Measurements from ENCODE around the gene PPFIA2.

The PPFIA2 gene

DNA sequence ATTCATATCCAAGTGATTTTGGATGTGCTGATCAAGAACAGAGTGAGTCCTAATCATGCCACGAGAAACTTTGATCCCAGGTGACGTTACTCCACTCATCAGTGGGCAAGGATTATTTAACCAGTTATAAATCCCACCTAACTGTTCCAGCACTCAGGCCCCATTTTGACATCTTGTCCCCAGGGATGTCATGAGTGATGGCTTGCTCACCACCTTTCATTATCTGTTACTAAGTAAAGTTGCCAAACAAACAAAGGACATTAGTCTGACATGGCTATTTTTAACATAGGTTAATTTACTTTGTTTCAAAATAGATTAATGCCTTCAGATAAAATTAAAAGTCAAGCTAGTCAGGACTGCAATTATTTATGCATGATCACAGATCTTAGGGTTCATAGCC, 425.3 kb downstream of the PPFIA2 start:
- no peak for DNase-seq

DNA sequence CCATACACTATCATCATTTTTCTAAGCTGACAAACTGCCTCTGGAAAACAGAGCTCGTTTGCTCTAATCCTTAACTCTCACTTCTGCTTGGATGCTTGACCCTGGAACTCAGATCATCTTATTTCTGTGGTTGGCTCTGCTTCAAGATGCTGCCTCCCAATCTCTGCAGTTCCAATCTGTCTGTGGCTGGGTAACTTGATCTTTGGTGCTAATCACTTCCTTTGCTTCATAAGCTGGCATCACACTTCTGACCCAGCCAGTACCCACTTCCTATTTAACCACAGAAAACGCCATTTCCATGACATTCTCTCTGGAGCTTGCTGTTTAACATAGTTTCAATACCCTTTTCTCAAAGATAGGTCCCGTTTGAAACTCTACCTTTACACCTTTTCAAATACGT, 427.1 kb downstream of the PPFIA2 start:
- DNase-seq, result no peak

DNA sequence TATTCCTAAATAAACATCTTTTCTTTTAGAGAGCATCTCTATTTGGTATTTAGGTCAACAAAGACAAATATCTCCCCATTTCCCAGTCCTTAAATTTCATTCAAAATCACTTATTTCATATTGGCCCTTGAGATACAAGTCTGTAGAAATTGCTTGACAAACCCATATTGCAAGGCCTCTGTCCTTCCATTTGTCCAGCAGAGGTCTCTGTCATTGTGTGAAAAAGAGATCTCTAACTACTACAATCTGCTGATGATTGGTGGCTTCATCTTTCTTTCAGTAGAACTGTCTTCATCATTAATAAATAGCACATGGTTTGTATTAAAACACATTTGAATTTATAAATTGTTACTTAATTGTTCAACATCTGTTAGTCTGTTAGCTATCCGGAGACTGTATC, 428.7 kb downstream of the PPFIA2 start:
- DNase-seq, result no peak

DNA sequence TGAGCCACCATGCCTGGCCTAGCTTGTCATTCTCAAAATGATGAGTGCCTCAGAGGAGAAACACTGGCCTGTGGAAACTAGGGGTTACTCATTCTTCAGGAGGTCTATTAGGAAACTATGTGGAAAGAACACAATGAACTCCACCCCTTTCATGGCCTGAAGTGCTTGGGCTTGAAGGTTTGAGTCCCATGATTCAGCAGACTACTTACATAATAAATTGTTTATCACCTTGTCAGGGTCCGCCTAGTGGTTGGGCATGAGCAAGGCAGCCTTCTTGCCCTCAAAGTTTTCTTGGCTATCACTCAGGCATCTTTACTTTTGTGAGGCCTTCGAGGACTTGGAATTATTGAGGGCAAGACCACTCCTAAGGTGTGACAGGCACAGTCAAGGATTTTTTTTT, 430.1 kb downstream of the PPFIA2 start:
- no peak for DNase-seq

DNA sequence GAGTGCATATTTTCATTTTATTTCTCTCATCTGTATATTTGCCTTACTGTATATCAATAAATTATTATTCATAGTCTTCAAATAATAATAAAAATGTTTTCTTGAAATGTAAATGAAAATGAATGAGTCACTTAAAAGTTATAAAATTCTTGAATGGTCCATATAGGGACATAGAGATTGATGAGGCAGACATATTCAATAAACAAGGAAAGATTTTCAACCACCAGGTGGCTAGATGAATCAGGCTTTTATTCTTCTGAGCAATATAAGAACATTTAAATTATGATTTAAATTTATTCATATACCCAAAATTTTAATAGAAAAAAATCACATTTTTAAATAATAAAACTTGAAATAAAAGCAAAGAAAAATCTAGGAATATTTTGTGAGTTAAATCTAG, 431.7 kb downstream of the PPFIA2 start:
- DNase-seq, result no peak

DNA sequence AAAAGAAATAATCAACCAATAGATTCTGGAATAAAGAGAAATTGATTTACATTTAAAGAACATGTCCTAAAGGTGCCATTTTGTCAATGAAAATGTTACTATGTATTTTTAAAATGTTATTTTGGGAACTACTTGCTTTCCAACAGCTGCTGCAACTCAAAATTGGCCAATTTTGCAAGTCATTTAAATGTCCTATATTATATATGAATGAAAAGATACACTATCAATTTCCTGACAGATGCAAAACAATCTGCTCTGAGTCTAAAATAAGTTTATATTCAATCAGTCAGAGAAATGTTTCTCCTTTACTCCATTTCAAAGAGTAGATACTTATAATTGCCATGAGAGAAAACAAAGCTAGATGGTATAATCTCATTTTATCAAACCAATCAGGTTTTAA, 434.1 kb downstream of the PPFIA2 start:
- DNase-seq, result no peak

DNA sequence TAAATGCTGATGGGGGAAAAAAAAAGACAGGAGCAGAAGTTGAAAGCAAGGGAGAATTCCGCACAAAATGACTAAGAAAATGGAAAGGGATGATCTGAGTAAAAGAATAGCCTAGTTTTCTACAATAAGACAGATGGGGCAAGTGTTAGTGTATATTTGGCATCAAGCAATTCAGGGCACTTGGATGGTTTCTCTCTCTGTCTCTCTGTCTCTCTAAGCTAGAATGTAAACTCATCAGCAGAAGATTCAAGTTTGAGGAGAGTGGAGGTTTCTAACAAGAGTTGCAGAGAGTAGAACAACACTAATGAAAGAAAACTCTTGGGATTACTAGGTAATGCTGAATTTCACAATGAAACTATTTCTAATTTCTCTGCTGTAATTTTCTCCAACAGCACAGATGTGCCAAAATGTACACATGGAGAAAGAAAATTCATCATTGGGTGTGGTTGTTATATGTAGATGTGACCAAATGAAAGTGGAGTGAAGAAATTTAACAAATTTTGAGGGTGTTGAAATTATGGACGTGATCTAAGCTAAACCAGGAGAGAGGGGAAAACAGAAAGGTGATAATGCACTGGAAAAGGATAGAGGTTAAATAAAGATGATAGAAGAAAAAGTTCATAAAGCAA, 444.1 kb downstream of the PPFIA2 start:
- DNase-seq, result no peak

DNA sequence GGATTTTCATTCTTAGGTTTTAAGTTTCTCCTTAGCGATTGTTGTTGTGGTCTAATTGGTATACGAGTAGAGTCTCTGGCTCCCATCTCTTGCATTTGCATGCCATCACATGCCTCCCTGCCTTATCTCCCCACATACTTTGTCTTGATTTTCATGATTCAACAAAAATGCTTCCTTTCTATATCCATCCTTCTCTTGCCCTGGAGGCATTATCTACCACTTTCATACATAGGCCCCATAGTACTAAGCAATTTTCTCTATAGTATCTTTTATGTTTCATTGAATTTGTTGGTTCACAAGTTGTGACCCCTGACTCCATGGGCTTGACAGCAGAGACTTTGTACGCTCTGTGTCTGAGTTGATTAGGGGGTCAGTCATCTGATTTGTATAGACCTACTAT, 455.2 kb downstream of the PPFIA2 start:
- DNase-seq, result no peak

DNA sequence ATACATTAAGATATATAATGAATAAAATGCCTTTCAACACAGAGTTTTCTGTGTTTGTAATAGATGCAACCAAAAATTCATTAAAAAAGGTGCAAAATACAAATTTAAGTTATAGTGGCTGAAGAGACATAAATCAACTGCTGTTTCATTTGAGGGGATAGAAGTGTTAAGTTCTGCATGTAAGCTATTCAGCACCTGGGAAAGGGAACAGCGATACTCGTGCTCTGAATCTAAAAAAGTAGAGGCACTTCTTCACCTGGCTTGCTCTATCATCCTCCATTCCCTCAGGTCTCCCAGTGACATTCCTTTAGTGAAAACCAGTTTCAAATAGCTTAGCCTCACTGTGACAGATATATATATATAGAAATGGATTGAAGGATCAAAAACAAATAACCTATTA, 458.7 kb downstream of the PPFIA2 start:
- DNase-seq, result no peak

DNA sequence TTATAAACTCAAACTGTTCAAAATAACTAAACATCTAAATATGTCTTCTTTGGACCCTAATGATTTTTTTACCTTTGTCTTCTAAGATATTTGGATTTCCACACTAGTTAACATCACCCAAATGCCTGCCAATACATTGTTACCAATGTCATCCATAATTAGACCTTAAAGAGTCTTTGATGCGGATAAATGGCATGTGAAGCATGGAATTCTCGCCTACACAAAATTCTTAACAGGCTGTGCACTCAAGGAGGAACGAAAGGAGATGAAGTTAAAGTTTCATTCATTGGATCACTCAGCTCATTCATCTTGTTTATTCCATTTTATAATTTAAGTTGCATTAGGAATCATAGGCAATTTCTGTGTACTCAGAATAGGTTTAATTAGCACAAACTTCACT, 461.5 kb downstream of the PPFIA2 start:
- no peak for DNase-seq

DNA sequence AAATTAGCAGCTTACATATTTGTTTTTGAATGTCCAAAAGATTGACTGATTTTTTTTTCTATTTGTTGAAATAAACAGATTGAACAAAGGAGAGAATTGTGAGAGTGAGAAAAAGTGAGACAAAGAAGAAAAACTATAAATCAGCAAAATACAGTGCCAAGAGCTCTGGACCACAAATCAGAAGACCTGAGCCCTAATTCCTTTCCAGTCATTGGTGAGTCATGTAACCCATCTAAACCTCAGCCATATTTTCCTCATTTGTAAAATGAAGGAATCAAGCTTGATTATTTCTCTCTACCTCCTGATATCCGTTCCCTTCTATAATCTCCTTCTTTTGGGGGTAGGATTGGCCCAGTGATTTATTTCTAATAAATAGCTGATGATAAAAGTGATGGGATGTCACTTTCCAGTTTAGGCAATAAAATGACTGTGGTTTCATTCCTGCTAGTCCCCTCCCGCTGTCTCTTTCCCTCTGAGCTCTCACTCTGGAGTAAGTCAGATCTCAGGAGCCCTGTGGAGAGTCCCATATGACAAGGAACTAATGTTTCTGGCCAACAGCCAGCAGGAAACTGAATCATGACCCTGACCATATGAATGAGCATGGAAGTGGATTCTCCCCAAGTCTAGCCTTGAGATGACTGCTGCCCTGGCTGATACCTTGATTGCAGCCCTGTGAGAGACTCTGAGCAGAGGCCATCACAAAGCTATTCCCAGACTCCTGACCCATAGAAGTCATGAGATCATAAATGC, 462.4 kb downstream of the PPFIA2 start:
- DNase-seq, result no peak

DNA sequence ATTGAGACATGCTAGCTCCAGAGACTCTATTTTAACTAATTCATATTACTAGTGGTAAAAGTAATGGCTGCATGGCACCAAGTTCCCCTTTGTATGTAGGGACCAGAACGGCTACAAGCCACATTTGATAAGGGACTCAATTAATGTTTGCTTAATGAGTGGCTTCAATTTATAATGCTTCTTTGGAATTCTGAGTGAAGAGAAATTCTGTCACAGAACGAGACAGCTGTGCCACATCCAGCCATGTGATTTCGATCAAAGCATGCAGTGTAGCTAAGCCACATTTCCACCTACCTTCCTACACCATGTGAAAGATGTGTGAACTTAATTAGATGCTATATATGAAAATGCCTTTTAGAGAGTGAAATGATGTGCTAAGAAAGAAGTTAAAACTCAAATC, 463.9 kb downstream of the PPFIA2 start:
- DNase-seq, result no peak

DNA sequence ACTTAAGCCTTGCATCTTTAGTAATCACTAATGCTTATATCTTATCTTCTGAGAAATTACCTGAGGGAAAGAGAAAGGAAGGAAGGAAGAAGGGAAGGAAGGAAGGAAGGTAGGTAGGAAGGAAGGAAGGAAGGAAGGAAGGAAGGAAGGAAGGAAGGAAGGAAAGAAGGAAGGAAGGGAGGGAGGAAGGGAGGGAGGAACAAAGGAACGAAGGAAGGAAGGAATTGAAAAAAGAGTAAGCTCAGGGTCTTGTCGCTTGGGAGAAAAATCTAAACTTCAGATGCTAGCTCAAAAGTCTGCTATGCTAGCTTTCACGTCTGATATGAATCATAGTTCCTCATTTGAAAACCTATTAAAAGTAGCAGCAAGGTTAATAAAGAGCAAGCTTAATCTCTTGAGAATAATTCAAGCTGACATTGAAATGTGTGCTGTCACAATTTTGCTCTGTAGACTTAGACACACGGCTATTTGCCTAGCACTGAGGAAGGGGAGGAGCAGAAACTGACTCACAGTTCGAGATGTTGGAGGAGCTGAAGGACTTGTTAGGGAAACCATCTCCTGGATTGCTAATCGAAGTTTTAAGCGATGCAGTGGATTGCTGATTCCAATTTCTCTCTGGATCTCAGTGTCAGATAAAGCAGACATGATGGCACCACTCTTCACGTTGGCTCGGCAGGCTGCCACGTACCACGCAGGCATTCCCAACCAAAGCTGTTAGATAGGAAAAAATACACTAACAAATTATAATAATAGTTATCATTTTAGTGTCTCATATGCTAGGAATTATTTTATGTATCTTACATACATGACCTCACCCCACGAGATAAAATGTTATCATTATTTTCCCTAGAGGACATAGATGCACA, 464.6 kb downstream of the PPFIA2 start:
- DNase-seq, result no peak

DNA sequence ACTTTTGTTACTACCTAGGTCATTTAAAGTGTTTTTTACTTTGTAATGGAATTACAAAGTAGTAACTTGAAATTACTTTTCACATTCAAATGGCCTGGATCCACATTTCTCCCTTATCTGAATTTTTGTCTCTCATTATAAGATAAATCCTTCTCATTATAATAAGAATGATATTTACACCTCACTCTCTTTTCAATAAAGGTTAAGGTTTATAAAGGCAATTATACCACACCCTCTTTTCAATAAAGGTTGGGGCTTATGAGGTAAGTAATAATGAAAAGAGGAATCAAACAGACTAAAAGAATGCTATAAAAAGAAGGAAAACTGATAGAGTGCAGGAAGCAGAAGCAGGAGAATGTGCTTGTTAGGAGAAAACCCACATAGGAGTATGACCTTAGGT, 470.5 kb downstream of the PPFIA2 start:
- no peak for DNase-seq

DNA sequence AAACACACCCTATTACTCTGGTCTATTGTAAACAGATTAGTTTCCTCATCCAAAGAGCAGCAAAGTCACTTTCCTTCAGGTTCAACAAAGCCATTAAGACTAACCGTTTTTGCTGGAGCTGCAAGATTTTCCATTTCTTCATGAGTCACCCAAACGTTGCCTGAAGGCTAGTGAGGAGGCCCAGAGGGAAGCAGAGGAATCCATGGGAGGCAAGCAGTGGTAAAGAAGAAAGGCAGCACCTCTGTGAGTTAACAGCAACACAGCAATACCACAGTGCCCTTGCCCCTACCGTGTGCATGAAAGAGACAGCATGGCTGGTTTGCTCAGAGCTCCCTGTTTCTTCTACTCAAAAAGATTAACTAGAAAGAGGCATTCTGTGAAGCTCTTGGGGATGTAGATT, 475.0 kb downstream of the PPFIA2 start:
- no peak for DNase-seq

DNA sequence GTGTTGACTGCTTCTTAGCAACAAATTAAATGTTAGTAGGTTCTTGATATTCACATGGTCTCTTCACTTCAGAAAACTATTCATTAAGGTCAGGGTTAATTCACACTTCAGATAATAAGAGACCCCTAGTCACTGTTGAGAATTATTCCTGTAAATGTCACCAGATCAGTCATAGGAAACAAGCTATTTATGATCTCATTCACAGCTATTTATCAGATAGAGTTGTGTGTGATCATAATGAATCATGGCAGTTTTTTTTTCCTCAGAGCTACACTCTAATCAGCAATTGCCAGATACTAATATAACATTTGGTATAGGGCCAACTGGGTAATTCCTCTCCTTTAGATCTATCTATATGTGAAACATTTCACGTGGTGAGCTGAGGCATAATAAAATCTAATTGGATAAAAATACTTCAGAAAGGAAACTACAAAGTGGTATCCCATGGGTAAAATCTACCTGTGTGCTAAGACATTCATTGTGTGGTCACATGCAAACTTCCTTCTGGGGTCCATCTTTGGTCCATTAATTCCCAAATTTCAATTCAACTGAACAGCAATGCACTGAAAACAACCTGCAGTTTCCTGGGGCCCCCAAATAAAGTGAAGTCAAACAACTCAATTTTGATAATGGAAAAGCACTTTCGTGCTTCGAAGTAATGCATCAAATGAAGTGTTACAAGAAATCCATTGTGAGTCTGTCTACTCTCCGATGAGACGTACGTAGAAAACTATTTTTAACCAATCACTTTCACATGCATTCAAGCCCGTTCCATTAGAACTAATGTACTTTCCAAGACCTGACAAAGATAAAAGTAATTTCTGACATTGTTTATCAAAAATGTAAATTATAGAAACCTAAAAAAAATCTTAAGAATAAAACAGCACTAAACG, 484.3 kb downstream of the PPFIA2 start:
- DNase-seq, result no peak

DNA sequence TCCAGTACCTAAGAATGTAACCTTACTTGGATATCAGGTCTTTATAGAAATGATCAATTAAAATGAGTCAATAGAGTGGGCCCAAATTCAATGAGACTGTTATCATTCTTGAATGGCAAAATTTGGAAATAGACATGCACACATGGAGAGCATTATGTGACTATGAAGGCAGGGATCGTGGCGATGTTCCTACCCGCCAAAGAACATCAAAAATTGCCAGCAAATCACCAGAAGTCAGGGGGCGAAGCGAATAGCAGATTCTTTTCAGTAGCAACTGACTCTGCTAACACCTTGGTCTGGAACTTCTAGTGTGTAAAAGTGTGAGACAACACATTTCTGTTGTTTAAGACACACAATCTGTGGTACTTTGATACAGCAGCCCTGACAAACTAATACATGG, 488.8 kb downstream of the PPFIA2 start:
- no peak for DNase-seq

DNA sequence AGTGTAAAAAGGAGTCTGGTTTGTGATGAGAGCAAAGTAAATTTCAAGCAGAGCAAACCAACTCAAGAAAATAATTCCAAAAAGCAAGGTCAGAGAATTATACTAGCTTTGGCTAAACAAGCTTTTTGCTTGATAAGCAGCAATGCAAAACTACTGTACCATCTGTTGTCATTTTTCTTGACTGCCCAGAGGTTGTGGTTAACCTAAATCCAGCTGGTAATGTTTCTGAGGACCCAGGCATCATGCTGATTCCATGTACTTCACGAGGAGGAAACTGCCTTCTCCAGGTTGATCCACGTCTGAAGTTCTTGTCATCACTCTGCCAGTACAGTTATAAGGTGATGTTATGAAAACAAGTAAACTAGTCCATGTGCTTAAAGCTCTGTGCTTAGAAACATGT, 496.1 kb downstream of the PPFIA2 start:
- no peak for DNase-seq

DNA sequence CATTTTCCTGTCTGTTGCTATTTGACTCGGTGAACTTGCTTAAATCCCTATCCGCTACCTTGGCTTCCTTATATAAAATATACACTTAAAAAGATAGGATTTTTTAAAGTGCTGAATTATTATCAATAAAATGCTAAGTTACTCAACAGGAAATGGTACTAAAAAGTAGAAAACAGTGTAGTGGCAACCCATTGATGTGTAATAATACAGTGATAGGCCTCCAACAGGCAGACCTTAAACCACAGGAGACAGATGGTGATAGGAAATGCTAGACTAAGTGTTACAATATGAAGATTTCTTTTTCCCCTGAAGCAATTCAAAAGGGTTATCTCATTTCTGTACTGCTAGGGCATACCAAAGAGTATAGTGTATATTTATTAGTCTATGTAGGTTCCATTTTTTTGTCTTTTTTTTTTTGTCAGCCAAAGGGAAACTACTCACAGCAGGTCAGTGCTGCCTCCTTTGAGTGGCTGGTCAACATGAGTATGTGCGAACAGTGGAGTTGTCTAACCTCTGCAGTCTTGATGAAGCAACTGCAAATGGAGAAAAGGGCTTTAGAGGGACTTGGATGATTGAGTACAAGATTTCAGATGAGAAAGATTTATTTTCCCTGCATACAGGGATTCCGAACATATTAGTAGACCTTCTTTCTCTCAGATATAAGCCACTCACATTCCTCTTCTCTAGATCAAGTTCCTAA, 497.5 kb downstream of the PPFIA2 start:
- no peak for DNase-seq

DNA sequence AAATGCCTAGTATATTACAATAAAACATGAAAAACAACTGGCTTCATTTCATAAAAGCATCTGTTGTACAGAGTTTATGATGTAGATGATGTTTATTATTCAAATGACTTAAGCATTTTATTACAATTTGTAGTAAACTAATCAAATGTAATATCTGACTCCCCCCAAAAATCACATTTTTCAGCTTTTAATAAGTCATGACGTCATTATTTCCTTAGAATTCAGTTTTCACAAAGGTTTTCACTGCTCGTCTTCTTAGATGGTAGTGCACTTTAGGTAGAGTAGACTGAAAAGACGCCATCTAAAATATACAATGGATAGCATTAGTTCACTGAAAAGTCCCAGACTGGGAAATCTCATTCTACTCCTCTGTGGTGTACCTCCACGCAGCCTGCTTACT, 499.8 kb downstream of the PPFIA2 start:
- no peak for DNase-seq

DNA sequence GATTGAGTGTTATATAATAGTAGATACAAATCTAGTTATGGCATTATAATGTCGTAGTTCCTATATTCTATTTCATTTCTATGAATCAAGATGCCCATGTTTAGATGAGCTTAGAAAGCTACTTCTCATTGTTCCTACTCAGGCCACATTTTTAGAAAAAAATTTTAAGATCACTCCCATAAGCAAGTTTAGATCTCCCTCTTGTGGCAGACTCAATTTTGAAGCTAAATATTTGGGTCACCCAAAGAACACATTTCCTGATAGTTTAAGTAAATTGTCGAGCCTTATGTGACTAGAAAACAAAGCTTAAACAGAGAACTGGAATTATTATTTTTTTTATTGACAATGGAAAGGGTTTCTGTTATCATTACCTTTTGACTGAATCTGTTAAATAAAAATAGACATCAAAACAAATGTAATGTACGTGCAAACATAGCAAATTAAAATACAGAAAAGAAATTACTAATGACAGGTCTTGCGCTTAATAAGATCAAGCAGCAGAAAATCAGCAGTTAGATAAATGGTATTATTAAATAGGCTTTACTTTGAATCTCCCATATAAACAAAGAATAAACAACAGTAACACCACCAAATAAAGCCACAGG, 501.1 kb downstream of the PPFIA2 start:
- no peak for DNase-seq

DNA sequence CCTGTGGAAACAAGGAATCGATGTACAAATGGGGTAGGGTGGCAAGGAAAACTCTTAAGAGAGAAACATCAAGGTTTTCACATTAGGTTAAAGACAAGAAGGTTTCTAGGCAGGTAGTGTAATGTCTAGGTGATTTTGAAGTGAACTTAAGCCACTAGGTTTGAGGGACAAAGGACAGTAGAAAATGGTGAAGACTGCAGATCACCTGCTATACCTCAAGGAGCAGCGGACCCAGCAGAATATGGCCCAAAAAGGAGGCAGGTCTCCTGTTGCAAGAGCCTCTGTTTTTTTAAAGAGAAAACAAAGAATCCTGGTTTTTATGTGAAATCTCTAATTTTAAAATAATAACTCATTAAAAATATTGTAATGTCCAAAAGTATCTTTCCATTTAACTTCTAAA, 503.2 kb downstream of the PPFIA2 start:
- no peak for DNase-seq
